ENCODE data around the gene GCGR. TPM values are rescaled to one million over a fixed set of nuclear protein-coding genes. Genes with fewer than 3 reads are reported as not detected.

GCGR gene
- polyA plus RNA-seq, 1 donor from 2014 or later = not detected

- no peak overlapping the region for H3K4me2 ChIP-seq (ENCODE audit: low read length)
- no peaks in the 10 kb centered on the region for H3K9me2 ChIP-seq (ENCODE audit: insufficient read depth, low read length)
- no peaks in the 10 kb centered on the region for H3K27me3 ChIP-seq (ENCODE audit: insufficient read depth, low read depth, low read length)
- H3K9me3 ChIP-seq (ENCODE audit: low read length) = no peaks in the 10 kb centered on the region
- H3K4me3 ChIP-seq (ENCODE audit: low read length) = no peak overlapping the region
- H3K9ac ChIP-seq (ENCODE audit: low read length) = no peak overlapping the region
- no peaks in the 10 kb centered on the region for H3K36me3 ChIP-seq (ENCODE audit: insufficient read depth, low read length)
- peaks cover 3% of the 10 kb centered on the region for H4K20me1 ChIP-seq (ENCODE audit: insufficient read depth)
- H2AFZ ChIP-seq (ENCODE audit: low read depth, low read length) = no peak overlapping the region
- no peak overlapping the region for H3K27ac ChIP-seq (ENCODE audit: low read length)
- no peaks in the 10 kb centered on the region for H3F3A ChIP-seq (ENCODE audit: insufficient read depth, low read length, poor library complexity, severe bottlenecking)
- no peaks in the 10 kb centered on the region for H3K79me2 ChIP-seq (replicated peaks; ENCODE audit: insufficient read depth, low read length)
- TF ChIP-seq TAF1 (IDR thresholded peaks at IDR 0.05; ENCODE audit: low read depth) = no peak
- no peak for TF ChIP-seq SMC3 (conservative IDR thresholded peaks at IDR 0.05; ENCODE audit: poor library complexity)
- no peak for TF ChIP-seq EZH2 (IDR thresholded peaks at IDR 0.05; ENCODE audit: borderline replicate concordance, insufficient read depth, low read length, poor library complexity, severe bottlenecking)
- no peak for TF ChIP-seq RAD21 (conservative IDR thresholded peaks at IDR 0.05)
- TF ChIP-seq MXI1 (conservative IDR thresholded peaks at IDR 0.05; ENCODE audit: poor library complexity, severe bottlenecking) = no peak
- no peak for TF ChIP-seq CTCF (IDR thresholded peaks at IDR 0.05; ENCODE audit: poor library complexity, severe bottlenecking)
- TF ChIP-seq EP300 (conservative IDR thresholded peaks at IDR 0.05; ENCODE audit: poor library complexity, severe bottlenecking) = no peak
- no peak for TF ChIP-seq REST (IDR thresholded peaks at IDR 0.05; ENCODE audit: borderline replicate concordance)
- TF ChIP-seq POLR2AphosphoS5 (IDR thresholded peaks at IDR 0.05) = no peak
These were observed 17.8 kb downstream of the GCGR start for GRCh38 chr17:81821603-81822311.

GRCh38 chr17:81822312-81822637 lies 18.3 kb downstream of the GCGR start:
- H3K4me2 ChIP-seq (ENCODE audit: low read length) = no peak overlapping the region
- H3K27ac ChIP-seq (ENCODE audit: low read length) = no peak overlapping the region
- no peak overlapping the region for H2AFZ ChIP-seq (ENCODE audit: low read depth, low read length)
- H3F3A ChIP-seq (ENCODE audit: insufficient read depth, low read length, poor library complexity, severe bottlenecking) = no peaks in the 10 kb centered on the region
- no peaks in the 10 kb centered on the region for H3K27me3 ChIP-seq (ENCODE audit: insufficient read depth, low read depth, low read length)
- H3K9me2 ChIP-seq (ENCODE audit: insufficient read depth, low read length) = no peaks in the 10 kb centered on the region
- H3K36me3 ChIP-seq (ENCODE audit: insufficient read depth, low read length) = no peaks in the 10 kb centered on the region
- H3K9me3 ChIP-seq (ENCODE audit: low read length) = no peaks in the 10 kb centered on the region
- TF ChIP-seq EZH2 (IDR thresholded peaks at IDR 0.05; ENCODE audit: borderline replicate concordance, insufficient read depth, low read length, poor library complexity, severe bottlenecking) (no peak), EP300 (conservative IDR thresholded peaks at IDR 0.05; ENCODE audit: poor library complexity, severe bottlenecking) (no peak), RAD21 (conservative IDR thresholded peaks at IDR 0.05) (no peak), SMC3 (conservative IDR thresholded peaks at IDR 0.05; ENCODE audit: poor library complexity) (no peak), POLR2AphosphoS5 (IDR thresholded peaks at IDR 0.05) (no peak), MXI1 (conservative IDR thresholded peaks at IDR 0.05; ENCODE audit: poor library complexity, severe bottlenecking) (no peak), REST (IDR thresholded peaks at IDR 0.05; ENCODE audit: borderline replicate concordance) (no peak), CTCF (IDR thresholded peaks at IDR 0.05; ENCODE audit: poor library complexity, severe bottlenecking) (no peak), TAF1 (IDR thresholded peaks at IDR 0.05; ENCODE audit: low read depth) (no peak)
- H4K20me1 ChIP-seq (ENCODE audit: insufficient read depth) = peaks cover 3% of the 10 kb centered on the region
- H3K9ac ChIP-seq (ENCODE audit: low read length) = no peak overlapping the region
- H3K79me2 ChIP-seq (replicated peaks; ENCODE audit: insufficient read depth, low read length) = no peaks in the 10 kb centered on the region
- H3K4me3 ChIP-seq (ENCODE audit: low read length) = no peak overlapping the region
